Gastroesophageal sphincter (tissue), 4 donors: ENCODE measurements around the gene LIF. TPM values are rescaled to one million over a fixed set of nuclear protein-coding genes. Genes with fewer than 3 reads are reported as not detected.
A peak's percentile ranks its signal among the peaks of the same experiment; 100 is the strongest.

Experiments
- ATAC-seq: fragments of 150-250 bp; one replicate; pipeline ENCODE4 v1.9.1; 2016; ENCODE audit warnings: mild to moderate bottlenecking, moderate library complexity
- H3K27ac ChIP-seq, 4 donors: fragments of 200-600 bp; sonication (generic) in 3 of 4; 1 replicate in 3 of 4; 2 replicates in 1 of 4; pipeline ENCODE4 v1.5.1; 2016 to 2019
- H3K27me3 ChIP-seq: fragments of 200-600 bp; sonication (generic); one replicate; pipeline ENCODE4 v1.5.1; 2019
- H3K36me3 ChIP-seq, 2 donors: fragments of 200-600 bp; sonication (generic); one replicate each; pipeline ENCODE4 v1.5.1; 2019; ENCODE audit warnings: control low read depth in 1 of 2
- H3K4me1 ChIP-seq, 3 donors: fragments of 200-600 bp; sonication (generic); 1 replicate in 2 of 3; 2 replicates in 1 of 3; pipeline ENCODE4 v1.5.1; 2016 to 2019; ENCODE audit warnings: control low read depth in 2 of 3
- H3K4me3 ChIP-seq, 2 donors: fragments of 200-600 bp; sonication (generic); one replicate each; pipeline ENCODE4 v1.5.1; 2019; ENCODE audit warnings: mild to moderate bottlenecking in 1 of 2, moderate library complexity in 1 of 2
- H3K9me3 ChIP-seq, 3 donors: fragments of 200-600 bp; sonication (generic); one replicate each; pipeline ENCODE4 v1.5.1; 2017 to 2019; ENCODE audit warnings: control low read depth in 2 of 3
- EP300 ChIP-seq: sonication (generic); formaldehyde crosslinking; IDR thresholded peaks from one replicate; pipeline ENCODE4 v1.6.1; 2017; ENCODE audit warnings: antibody characterized with exemption, mild to moderate bottlenecking
- POLR2A ChIP-seq, 2 donors: fragments of 450-650 bp; IDR thresholded peaks; one replicate each; pipeline ENCODE4 v1.6.1; 2017; ENCODE audit warnings: antibody characterized with exemption in 2 of 2, mild to moderate bottlenecking in 2 of 2, moderate library complexity in 1 of 2
- POLR2AphosphoS5 ChIP-seq: sonication (generic); formaldehyde crosslinking; IDR thresholded peaks from one replicate; pipeline ENCODE4 v1.6.1; 2017; ENCODE audit warnings: antibody characterized with exemption
- WGBS, 2 donors: methylation state at CpG; one replicate each; pipeline ENCODE4 v1.1.5; 2018; ENCODE audit warnings: low coverage in 1 of 2; 5-methylcytosine and 5-hydroxymethylcytosine counted together
- total RNA-seq, 4 donors: library from RNA; depleted of rRNA; stranded (reverse); fragments of >200 nt; gene quantifications; one replicate each; pipeline ENCODE4 v1.1.0, GENCODE V29; 2016
- TF ChIP-seq, protein P1 (sequence below), 4 experiments: fragments of 200-600 bp in 2 of 4; fragments of 450-650 bp in 2 of 4; sonication (generic) in 1 of 4; IDR thresholded peaks; one replicate each; pipeline ENCODE4 v1.5.1; 2017 to 2019; ENCODE audit warnings: antibody characterized with exemption in 4 of 4, mild to moderate bottlenecking in 2 of 4, moderate library complexity in 2 of 4

LIF gene
- total RNA-seq, 4 donors from 2014 or later: 0.58 to 15.8 (median 0.59) TPM; not detected in 1

- peak; percentile 52 for ATAC-seq
- WGBS, 2 donors: 60% methylated on average over 2 of the region's 27 CpGs; no CpG with 5 or more reads in 1 of the 2 donors
- Histone ChIP-seq H3K4me1 (peaks cover 0 to 18% (median 8%) of the 10 kb centered on the region in 3 donors), H3K4me3 (no peak overlapping the region), H3K27me3 (peaks cover 15% of the 10 kb centered on the region), H3K27ac (no peak overlapping the region), H3K36me3 (no peaks in the 10 kb centered on the region), H3K9me3 (no peaks in the 10 kb centered on the region)
- TF ChIP-seq POLR2AphosphoS5 (no peak), POLR2A (IDR thresholded peaks at IDR 0.05) (no peak), EP300 (no peak)
- TF ChIP-seq, protein P1, sequence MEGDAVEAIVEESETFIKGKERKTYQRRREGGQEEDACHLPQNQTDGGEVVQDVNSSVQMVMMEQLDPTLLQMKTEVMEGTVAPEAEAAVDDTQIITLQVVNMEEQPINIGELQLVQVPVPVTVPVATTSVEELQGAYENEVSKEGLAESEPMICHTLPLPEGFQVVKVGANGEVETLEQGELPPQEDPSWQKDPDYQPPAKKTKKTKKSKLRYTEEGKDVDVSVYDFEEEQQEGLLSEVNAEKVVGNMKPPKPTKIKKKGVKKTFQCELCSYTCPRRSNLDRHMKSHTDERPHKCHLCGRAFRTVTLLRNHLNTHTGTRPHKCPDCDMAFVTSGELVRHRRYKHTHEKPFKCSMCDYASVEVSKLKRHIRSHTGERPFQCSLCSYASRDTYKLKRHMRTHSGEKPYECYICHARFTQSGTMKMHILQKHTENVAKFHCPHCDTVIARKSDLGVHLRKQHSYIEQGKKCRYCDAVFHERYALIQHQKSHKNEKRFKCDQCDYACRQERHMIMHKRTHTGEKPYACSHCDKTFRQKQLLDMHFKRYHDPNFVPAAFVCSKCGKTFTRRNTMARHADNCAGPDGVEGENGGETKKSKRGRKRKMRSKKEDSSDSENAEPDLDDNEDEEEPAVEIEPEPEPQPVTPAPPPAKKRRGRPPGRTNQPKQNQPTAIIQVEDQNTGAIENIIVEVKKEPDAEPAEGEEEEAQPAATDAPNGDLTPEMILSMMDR (IDR thresholded peaks at IDR 0.05): no peak
Measured at GRCh38 chr22:30238661-30239487, 7.7 kb downstream of the LIF start.

- ATAC-seq: no peak
- TF ChIP-seq, protein P1 (IDR thresholded peaks at IDR 0.05): no peak
- no peak for TF ChIP-seq EP300
- 98 to 100% methylated on average over 1 to 5 of the region's 9 CpGs for WGBS, 2 donors
- H3K9me3 ChIP-seq: no peaks in the 10 kb centered on the region
- H3K4me1 ChIP-seq: peaks cover 0 to 18% (median 8%) of the 10 kb centered on the region in 3 donors
- no peak overlapping the region for H3K4me3 ChIP-seq
- H3K36me3 ChIP-seq: no peaks in the 10 kb centered on the region
- no peak overlapping the region for H3K27ac ChIP-seq
- peaks cover 8% of the 10 kb centered on the region for H3K27me3 ChIP-seq
Measured at GRCh38 chr22:30238136-30238535, 8.4 kb downstream of the LIF start.

- TF ChIP-seq EP300: no peak
- no peak for TF ChIP-seq POLR2AphosphoS5
- TF ChIP-seq, protein P1 (IDR thresholded peaks at IDR 0.05): no peak
- TF ChIP-seq POLR2A (IDR thresholded peaks at IDR 0.05): no peak
- WGBS, 2 donors: 97 to 98% methylated on average over 5 of the region's 5 CpGs
- H3K4me1 ChIP-seq: peaks cover 0 to 18% (median 8%) of the 10 kb centered on the region in 3 donors
- no peak overlapping the region for H3K4me3 ChIP-seq
- no peak overlapping the region for H3K27ac ChIP-seq
- H3K27me3 ChIP-seq: peaks cover 10% of the 10 kb centered on the region
- H3K9me3 ChIP-seq: no peaks in the 10 kb centered on the region
- H3K36me3 ChIP-seq: no peaks in the 10 kb centered on the region
- ATAC-seq: no peak
Measured at GRCh38 chr22:30236875-30237274, 9.7 kb downstream of the LIF start.

DNA sequence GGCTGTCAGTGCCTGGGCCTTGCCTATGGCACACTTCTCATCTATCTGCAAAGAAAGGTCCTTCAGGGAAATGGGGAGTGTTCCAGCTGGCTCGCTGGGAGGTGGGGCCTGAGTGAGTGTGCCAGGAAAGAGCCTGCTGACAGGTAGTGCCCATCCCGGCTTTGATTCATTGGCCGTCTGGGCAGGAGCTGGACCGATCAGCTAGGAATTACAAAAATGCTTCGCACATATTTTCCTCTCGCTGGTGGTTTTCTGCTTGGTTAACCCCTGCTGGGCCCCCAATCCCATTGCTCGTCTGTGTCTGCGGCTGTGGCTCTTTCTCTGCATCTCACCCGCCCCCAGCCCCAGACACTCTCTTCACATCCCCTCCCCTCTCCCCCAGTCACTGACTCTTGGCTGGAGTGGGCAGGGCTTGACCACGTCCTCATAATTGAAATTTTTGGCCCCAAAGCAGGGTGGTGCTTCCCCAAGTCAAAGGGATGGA is 10.8 kb downstream of the LIF start:
- H3K9me3 ChIP-seq: no peaks in the 10 kb centered on the region
- no peak overlapping the region for H3K4me3 ChIP-seq
- no CpG with 5 or more reads among the region's 10 CpGs for WGBS, 2 donors
- TF ChIP-seq POLR2A (IDR thresholded peaks at IDR 0.05) (no peak), EP300 (no peak), POLR2AphosphoS5 (no peak)
- TF ChIP-seq, protein P1 (IDR thresholded peaks at IDR 0.05): no peak
- no peak for ATAC-seq
- no peak overlapping the region for H3K27ac ChIP-seq
- no peaks in the 10 kb centered on the region for H3K36me3 ChIP-seq
- H3K4me1 ChIP-seq: peaks cover 0 to 18% (median 5%) of the 10 kb centered on the region in 3 donors
- peaks cover 15% of the 10 kb centered on the region for H3K27me3 ChIP-seq
